IPS-NIHi11 (cell line): ENCODE results near the gene NPS.

Experiments
- DNase-seq: peaks from one replicate; pipeline ENCODE4 v3.0.0; 2012; ENCODE audit warnings: mixed read lengths, low spot score

NPS gene

GRCh38 chr10:127549009-127549408 lies at the start of gene NPS:
NPS (plus strand) TSS chr10:127549309; CDS start chr10:127549369, 60 bp downstream.
- no peak for DNase-seq

- DNase-seq: no peak
Observed at GRCh38 chr10:127500127-127500526, 49.0 kb upstream of the NPS start.

GRCh38 chr10:127506094-127506493 lies 43.0 kb upstream of the NPS start:
- DNase-seq: no peak

- no peak for DNase-seq
Observed at GRCh38 chr10:127522298-127522697, 26.8 kb upstream of the NPS start.

- DNase-seq: no peak
Observed at GRCh38 chr10:127523476-127523875, 25.6 kb upstream of the NPS start.

- DNase-seq: peak; percentile 53
Observed at GRCh38 chr10:127524229-127524628, 24.9 kb upstream of the NPS start.

GRCh38 chr10:127524908-127525665 lies 24.0 kb upstream of the NPS start:
- no peak for DNase-seq

- DNase-seq: no peak
Observed at GRCh38 chr10:127525686-127526085, 23.4 kb upstream of the NPS start.

- DNase-seq: no peak
Observed at GRCh38 chr10:127526161-127526560, 22.9 kb upstream of the NPS start.

- DNase-seq: no peak
Observed at GRCh38 chr10:127527320-127527719, 21.8 kb upstream of the NPS start.

- no peak for DNase-seq
Observed at GRCh38 chr10:127527891-127528290, 21.2 kb upstream of the NPS start.

GRCh38 chr10:127532193-127532592 lies 16.9 kb upstream of the NPS start:
- DNase-seq: no peak

- no peak for DNase-seq
Observed at GRCh38 chr10:127532659-127533058, 16.4 kb upstream of the NPS start.

- no peak for DNase-seq
Observed at GRCh38 chr10:127534074-127534473, 15.0 kb upstream of the NPS start.

GRCh38 chr10:127534496-127534895 lies 14.6 kb upstream of the NPS start:
- DNase-seq: no peak

- DNase-seq: no peak
Observed at GRCh38 chr10:127535802-127536515, 13.2 kb upstream of the NPS start.

- DNase-seq: no peak
Observed at GRCh38 chr10:127536972-127537760, 11.9 kb upstream of the NPS start.

- no peak for DNase-seq
Observed at GRCh38 chr10:127537924-127538323, 11.2 kb upstream of the NPS start.

- no peak for DNase-seq
Observed at GRCh38 chr10:127548022-127548421, 1.1 kb upstream of the NPS start.

- DNase-seq: no peak
Observed at GRCh38 chr10:127550861-127551260, 1.8 kb downstream of the NPS start.

GRCh38 chr10:127552446-127552845 lies 3.3 kb downstream of the NPS start:
- DNase-seq: no peak

GRCh38 chr10:127553417-127553816 lies 4.3 kb downstream of the NPS start:
- no peak for DNase-seq

- DNase-seq: peak; percentile 85
Observed at GRCh38 chr10:127556916-127557315, 7.8 kb downstream of the NPS start.
